NCI-H748 treated with DMSO at 0.1 percent for 48 hours (cell line): ENCODE data around the gene SFTPB.
"Not testable (repeated sequence)": the region's sequence is repeated elsewhere in the genome, so short reads cannot be mapped to it uniquely, and the experiment has no call there.

ENCODE experiments used
- DNase-seq: peaks from one replicate; lab custom pipeline; 2025; lab: John Stamatoyannopoulos, UW

SFTPB gene

GRCh38 chr2:85675866-85676548, 8.0 kb upstream of the SFTPB start:
- DNase-seq, result no peak

- DNase-seq, result no peak
Observed at GRCh38 chr2:85675427-85675826, 7.4 kb upstream of the SFTPB start.

GRCh38 chr2:85674417-85674816, 6.4 kb upstream of the SFTPB start:
- no peak for DNase-seq

- no peak for DNase-seq
Observed at GRCh38 chr2:85673716-85674375, 5.8 kb upstream of the SFTPB start.

- DNase-seq, result no peak
Observed at GRCh38 chr2:85672456-85672855, 4.5 kb upstream of the SFTPB start.

GRCh38 chr2:85670416-85670815, 2.4 kb upstream of the SFTPB start:
- not testable (repeated sequence) for DNase-seq

- no peak for DNase-seq
Observed at GRCh38 chr2:85669549-85669948, 1.6 kb upstream of the SFTPB start.

- DNase-seq, result no peak
Observed at GRCh38 chr2:85668857-85669142, 801 bp upstream of the SFTPB start.

- DNase-seq, result no peak
Observed at GRCh38 chr2:85667561-85668008, 414 bp downstream of the SFTPB start.

- DNase-seq, result no peak
Observed at GRCh38 chr2:85666435-85667316, 1.3 kb downstream of the SFTPB start.

- no peak for DNase-seq
Observed at GRCh38 chr2:85666016-85666415, 2.0 kb downstream of the SFTPB start.

- no peak for DNase-seq
Observed at GRCh38 chr2:85665264-85665937, 2.6 kb downstream of the SFTPB start.

- no peak for DNase-seq
Observed at GRCh38 chr2:85663594-85664565, 4.1 kb downstream of the SFTPB start.

GRCh38 chr2:85662899-85663593, 5.0 kb downstream of the SFTPB start:
- DNase-seq, result no peak

- DNase-seq, result no peak
Observed at GRCh38 chr2:85661139-85661858, 6.7 kb downstream of the SFTPB start.

- DNase-seq, result no peak
Observed at GRCh38 chr2:85660725-85661124, 7.3 kb downstream of the SFTPB start.

- not testable (repeated sequence) for DNase-seq
Observed at GRCh38 chr2:85660301-85660700, 7.7 kb downstream of the SFTPB start.

- DNase-seq, result no peak
Observed at GRCh38 chr2:85659324-85659981, 8.5 kb downstream of the SFTPB start.

GRCh38 chr2:85657399-85657798, 10.6 kb downstream of the SFTPB start:
- not testable (repeated sequence) for DNase-seq
